NCI-H2171 treated with DMSO at 0.1 percent for 48 hours (cell line): ENCODE results near the gene MRPS35.
"Not testable (repeated sequence)": the region's sequence is repeated elsewhere in the genome, so short reads cannot be mapped to it uniquely, and the experiment has no call there.

Experiments
- DNase-seq: peaks from one replicate; lab custom pipeline; 2025; lab: John Stamatoyannopoulos, UW

MRPS35 gene

DNA sequence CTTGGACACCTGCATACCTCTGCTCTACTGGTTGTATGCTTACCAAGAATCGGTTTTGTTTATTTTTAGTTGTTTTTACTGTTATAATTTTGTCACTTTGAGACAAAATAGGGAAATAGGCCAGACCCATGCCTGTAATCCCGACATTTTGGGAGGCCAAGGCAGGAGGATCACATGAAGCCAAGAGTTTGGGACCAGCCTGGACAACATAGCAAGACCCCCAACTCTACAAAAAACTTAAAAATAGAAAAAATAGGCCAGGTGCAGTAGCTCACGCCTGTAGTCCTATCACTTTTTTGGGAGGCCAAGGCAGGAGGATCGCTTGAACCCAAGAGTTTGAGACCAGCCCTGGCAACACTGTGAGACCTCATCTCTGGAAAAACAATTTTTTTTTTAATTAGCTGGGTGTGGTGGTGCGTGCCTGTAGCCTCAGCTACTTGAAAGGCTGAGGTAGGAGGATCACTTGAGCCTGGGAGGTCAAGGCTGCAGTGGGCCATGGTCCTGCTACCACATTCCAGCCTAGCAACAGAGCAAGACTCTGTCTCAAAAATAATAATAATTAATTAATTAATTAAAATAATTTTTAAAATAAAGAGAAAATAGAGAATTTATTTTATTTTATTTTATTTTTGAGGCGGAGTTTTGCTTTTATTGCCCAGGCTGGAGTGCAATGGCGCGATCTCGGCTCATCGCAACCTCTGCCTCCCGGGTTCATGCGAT, 1.3 kb upstream of the MRPS35 start:
- no peak for DNase-seq

DNA sequence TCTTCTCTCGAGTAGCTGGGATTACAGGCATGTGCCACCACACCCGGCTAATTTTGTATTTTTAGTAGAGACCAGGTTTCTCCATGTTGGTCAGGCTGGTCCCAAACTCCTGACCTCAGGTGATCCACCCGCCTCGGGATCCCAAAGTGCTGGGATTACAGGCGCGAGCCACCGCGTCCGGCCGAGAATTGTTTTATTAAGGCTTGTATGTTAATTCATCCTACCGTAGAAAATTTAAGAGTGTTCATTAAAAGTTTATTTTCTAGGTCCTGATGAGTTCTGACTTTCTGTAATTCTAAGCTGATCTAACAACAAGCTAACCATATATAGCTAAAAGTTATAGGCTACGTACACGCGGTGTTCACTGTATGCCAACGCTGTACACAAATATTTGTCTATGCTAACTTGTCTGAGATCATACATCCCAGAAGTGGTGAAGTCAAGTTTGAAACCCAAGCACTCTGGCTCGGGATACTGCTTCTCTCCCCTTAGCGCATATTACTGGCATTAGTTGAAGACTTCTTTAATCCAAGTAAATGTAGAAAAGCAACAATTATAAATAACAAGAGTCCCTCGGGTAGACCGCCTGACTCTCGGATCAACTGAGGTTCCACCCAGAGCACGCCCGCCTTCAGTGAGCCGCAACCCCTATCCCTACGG, 570 bp upstream of the MRPS35 start:
- peak; percentile 99 for DNase-seq

DNA sequence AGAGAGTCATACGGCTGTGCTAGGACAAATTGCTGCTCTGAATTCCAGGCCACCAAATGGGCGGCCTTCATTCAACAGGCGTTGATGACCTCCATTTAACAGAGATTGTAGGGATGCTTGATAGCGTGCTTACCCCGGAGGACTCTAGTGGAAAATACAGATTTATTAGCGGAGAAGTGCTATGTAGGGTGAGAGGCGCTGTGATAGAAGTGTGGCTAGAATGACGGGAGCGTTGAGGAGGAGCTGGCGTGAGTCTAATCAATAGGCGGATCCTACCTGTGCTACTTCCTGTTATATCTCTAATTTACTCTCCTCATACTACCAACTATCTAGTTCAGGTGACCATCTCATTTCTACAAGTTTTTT, 668 bp downstream of the MRPS35 start:
- peak; percentile 99 for DNase-seq

DNA sequence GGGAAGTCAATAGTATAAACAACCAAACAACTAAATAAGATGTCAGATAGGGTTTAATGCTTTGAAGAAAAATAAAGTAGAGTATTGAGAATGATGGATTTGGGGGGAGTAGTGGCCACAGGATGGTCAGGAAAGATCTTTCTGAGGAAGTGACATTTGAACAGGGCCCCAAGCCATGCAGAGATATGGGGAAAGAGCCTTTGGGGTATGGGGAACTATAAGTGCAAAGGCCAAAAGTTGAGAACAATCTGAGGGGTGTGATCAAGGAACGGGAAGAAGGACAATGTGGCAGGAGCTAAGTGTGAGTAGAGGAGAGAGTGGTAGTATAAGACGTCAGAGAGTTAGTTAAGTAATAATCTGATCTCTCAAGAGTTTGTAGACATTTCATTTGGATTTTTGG, 1.3 kb downstream of the MRPS35 start:
- no peak for DNase-seq

DNA sequence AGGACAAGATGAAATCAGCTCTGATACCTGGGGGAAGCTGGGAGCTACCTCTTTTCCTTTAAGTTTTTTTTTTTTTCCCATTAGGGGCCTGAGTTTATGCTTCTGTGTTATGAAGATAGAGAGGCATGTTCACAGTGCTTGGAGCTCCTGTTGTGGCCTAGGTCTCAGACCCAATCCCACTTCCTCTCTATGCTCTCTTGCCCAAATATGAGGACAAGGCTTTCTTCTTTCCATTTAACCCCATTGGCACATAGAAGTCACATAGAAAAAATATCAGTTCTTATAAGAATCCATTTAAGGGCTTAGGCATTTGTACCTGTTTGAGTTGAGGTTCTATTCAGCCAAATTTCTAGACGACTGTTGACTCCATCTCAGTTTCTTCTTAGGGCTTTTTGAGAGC, 12.6 kb downstream of the MRPS35 start:
- no peak for DNase-seq

DNA sequence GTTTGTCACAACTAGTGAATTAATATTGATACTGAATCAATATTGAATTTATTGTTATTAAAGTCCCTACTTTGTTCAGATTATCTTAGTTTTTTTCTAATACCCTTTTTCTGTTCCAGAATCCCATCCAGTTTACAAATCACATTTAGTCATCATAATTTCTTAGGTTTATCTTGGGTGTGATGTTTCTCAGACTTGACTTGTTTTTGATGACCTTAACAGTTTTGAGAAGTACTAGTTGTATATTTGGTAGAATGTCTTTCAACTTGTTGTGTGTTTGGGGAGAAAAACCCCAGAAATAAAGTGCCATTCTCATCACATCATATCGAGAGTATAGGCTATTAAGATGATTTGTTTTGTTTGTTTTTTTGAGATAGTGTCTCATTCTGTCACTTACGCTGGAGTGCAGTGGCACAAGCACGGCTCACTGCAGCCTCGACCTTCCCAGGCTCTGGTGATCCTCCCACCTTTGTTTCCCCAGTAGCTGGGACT, 19.5 kb downstream of the MRPS35 start:
- DNase-seq = no peak

DNA sequence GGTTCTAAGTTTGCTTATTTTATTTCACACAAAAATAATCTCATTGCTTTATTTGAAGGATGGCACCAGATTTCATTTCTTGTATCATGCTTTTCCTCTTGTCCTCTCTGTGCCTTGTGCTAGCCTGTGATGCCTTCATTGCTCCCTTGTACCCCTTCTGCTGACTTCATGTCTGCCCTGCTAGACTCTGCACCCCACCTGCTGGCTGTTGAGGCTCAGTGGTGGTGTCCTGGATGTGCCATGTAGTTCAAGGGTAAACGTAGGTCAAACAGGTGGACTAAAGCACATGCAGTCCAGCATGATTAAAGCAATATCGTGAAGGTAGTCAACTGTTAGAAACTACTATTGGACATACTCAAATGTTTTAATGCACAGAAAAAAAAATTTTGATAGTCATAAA, 21.6 kb downstream of the MRPS35 start:
- DNase-seq = peak; percentile 89

DNA sequence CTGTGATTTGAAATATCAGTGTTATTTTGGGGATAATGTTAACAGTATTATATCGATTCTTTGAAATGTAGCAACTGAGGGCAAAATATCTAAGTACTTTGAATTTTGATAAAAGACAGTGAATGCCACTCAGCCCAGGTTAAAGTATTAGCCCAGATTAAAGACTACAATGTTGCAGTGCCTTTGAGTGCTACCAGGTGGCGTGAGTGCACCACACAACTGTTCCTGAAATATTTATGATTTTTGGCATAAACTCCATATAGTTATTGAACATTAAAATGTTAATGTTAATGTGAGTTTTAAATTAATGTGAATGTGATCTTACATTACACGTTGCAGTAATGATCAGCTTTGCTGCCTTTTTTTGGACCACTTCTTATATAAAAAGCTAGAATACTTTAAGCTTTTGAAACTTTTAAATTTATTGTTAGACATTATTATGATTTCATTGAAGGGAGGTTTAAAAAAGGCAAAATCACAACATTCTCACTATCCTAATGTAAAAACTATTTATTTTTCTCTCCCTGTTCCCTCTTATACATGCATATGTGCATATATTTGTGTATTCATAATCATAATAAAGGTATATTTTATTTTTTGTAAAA, 22.5 kb downstream of the MRPS35 start:
- peak; percentile 98 for DNase-seq

DNA sequence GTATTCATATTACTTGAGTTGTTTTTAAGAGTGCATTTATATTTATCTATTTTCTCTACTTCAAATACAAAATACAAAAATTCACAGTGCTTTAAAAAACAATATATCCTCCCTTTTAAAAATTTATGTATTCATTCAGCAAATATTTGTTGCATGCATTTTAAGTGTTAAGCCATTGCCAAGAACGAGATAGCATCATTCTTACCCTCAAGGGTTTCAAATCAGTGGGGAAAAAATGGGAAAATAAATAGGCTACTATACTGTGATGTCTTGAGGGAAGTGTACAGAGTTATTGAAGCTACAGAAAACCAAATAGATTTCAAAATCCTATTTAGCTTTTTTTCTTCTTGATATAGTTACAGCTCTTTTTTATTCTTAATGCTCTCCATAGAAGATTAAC, 23.2 kb downstream of the MRPS35 start:
- no peak for DNase-seq

DNA sequence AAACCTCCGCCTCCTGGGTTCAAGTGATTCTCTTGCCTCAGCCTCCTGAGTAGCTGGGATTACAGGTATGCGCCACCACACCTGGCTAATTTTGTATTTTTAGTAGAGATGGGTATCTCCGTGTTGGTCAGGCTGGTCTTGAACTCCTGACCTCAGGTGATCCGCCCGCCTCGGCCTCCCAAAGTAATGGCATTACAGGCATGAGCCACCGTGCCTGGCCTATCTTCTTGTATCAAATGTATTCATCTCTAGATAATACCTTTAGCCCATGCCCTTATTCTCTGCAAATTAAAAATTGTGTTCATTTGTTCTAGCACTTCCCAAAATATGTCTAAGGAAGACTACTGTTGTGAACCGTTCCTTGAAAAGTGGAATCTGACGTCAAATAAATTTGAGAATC, 23.7 kb downstream of the MRPS35 start:
- not testable (repeated sequence) for DNase-seq

DNA sequence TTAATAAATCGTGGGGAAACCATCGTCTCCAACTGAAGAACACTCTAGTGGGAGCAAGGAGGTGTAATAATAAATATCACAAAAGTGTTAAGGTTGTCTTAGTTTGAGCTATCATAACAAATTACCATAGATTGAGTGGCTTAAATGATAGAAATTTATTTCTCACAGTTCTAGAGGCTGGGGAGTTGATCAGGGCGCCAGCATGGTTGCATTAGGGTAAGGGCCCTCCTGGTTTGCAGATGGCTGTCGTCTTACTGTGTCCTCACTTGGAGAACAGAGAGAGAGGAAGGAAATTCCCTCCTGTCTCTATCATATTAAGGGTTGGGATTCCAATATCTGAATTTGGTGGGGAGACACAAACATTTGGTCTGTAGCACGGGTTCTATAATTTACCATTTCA, 33.0 kb downstream of the MRPS35 start:
- DNase-seq = no peak

DNA sequence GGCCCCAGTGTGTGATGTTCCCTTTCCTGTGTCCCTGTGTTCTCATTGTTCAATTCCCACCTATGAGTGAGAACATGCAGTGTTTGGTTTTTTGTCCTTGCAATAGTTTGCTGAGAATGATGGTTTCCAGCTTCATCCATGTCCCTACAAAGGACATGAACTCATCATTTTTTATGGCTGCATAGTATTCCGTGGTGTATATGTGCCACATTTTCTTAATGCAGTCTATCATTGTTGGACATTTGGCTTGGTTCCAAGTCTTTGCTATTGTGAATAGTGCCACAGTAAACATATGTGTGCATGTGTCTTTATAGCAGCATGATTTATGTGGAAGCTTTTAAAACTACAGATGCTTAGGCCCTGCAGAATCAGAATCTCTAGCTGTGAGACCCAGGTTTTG, 35.1 kb downstream of the MRPS35 start:
- not testable (repeated sequence) for DNase-seq

DNA sequence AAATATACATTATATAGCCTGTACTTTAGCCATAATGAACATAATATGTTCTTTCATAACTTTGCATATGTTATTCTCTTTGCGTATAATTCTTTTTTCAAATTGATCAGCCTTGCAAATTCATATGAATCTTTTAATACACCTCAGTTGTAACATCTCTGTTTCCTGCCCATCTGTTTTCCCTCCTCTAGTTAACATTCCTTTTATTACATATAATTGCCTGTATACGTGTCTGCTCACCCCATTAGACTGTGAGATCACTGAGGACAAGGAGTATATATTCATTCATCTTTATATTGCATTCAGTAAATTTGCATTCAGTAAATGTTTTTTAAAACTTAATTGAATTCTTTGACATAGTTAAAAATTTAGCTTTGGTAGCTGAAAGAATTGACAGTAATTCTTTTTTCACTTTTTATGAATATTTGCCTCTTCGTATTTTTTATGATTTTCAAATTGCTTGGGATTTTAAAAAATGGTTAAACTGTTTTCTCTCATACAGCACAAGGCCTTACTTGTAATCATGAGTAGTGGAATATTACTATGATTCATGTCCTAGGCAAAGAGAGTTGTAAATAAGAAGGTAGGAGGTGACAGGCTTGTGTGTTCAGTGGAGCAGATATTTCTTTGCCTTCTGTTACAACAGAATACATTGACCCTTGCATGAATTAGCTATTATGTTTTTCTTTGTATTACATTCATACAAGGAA, 36.6 kb downstream of the MRPS35 start:
- peak; percentile 99 for DNase-seq

DNA sequence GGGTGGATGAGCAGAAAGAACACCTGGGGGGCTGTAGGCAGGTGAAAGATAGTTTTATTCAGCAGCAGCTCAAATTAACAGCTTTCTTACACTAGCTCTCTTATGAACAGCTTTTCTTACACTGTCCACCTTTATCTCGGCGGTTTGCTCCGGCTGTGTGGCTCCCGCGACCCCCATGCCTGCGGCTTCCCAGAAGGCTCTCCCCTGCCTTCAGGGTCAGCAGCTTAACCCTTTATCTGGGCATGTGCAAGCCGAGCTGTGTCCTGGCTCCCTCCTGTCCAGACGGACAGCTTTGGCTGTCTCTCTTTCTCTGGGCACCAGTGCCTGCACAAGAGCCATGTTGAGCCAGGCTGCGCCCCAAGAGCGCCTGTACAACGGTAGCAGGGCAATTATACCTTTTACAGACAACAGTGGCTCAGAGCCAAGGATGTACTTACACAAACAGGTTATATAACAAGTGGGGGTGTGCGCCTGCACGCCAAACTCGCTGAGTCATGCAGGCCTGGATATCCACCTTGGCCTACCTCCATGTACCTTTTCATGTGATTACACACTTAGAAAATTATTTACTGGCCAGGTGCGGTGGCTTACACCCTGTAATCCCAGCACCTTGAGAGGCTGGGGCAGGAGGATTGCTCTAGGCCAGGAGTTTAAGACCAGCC, 40.9 kb downstream of the MRPS35 start:
- peak; percentile 100 for DNase-seq

DNA sequence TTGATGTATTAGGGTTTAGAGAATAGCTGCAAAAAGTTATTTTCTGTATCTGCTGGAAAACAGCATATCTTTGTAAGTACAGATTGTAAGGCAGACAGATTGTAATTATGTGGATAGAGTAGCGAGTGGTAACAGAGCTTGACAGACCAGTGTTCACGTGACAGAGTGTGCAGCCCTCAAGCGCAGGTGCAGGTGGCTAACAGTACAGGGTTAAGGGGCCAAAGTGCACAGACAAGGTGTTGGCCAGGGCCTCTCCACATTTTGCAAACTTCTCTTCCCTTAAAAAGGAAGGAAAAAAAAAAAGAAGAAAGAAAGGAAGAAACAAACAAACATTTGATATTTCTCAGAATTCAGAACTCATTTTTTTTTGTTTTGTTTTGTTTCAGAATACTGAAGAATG, 44.2 kb downstream of the MRPS35 start:
- DNase-seq = peak; percentile 70

DNA sequence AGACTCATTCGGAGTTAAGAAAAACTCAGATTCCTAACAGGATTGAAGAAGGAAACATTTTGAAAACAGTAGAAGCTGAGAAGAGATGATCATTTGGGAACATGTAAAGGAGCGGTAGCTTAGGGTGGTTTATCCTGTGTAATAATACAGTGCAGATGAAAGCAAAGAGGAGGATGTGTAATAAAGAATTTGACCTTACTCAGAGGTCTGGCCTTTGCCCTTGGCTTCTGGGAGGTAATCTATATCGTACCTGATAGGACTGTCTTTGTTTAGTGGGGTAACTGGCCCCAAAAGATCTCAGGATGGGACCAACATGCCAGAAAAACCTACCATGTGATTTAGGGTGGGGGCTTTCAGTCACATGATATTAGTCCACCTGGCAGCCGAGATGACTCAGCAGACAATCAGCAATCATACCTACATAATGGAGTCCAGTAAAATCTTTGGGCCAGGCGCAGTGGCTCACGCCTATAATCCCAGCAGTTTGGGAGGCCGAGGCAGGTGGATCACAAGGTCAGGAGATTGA, 46.1 kb downstream of the MRPS35 start:
- DNase-seq = no peak

DNA sequence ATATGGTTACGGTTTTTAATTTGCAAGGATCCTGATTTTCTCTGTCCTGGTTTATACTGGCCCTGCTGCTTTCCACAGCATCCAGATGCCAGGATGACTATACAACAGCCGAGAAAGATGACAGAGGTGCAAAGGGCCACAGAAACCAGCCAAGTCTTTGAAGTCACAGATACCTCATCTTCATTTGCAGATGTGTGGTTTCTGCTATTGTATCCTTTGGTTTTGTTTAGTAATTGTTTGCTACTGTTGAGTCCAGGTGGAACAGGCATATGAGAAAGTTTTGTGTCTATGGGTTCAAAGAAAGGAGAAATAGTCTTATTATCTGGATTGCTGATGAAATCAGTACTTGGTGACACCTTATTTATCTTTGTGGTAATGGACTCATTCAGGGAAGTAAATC, 52.1 kb downstream of the MRPS35 start:
- no peak for DNase-seq

DNA sequence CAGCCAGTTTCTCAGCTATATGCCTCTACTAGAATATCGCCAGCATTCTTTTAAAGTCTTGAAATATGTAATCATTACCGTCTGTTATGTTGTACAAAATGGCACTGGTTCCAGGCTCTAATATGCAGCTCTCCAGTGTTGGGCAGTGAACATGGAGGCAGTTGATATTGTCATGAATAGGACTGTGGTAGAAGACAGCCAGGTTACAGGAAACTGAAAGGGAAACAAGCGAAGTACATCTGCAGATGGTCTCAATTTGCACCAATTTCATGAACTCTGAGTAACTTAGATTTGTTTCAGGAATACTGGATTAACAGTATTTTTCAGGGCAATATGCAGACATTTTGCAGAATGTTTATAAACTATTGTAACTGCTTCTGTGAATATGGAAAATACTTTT, 56.0 kb downstream of the MRPS35 start:
- no peak for DNase-seq

DNA sequence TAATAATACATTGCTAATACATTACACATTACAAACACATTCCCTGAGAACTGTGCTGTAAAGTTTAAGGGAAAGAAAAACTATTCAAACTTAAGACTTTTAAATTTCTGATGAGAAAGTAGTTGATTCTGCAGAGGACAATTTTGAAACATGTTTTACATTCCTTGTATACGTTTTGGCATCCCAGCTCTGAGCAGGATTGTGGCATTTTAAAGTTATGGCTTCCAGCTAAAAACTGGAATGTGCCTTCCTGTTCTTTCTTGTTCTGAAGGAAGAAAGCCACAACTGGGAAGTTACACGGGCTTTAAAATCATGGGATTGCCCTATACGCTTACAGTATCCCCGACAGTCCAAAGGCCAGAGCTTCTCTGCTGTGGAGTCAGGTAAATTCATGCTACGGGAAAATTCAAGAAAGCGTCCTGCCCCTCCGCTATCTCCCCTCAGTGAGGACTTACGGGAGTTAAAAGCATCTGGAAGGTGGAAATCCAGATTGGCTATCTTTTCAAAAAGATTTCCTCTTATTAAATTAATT, 58.6 kb downstream of the MRPS35 start:
- DNase-seq = no peak

DNA sequence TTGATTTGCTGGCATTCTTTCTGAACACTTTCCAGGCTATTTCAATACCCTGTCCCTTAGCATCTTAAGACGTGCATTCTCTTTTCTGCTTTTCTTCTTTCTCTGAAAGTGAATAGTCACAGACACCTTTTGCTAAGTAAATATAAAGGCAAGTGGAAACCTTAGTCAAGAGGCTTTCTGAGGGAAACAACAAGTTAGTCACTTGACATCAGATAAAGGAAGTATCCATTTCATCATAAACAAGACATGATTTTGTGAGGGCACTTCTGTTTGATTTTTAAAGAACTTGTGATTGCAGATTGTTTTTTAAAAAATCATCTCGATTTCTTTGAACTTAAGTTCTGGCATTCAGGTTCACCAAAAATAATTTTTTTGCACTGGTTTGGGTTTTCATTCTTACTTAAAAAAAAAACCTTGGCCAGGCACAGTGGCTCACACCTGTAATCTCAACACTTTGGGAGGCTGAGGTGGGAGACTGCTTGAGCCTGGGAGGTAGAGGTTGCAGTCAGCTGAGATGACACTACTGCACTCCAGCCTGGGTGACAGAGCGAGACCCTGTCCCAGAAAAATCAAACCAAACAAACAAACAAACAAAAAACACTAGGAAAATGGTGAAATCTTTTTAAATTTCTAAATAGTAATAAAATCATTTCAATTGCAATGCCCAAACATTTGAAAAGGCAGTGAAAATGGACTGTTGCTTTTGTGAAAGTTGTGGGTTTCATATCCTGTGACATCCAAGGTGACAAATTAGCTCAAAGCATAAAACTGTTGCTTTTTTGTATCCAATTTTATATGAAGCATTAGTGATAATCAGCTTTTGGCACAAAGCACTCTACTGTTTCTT, 61.1 kb downstream of the MRPS35 start:
- no peak for DNase-seq
